Middle frontal gyrus (tissue), 1 donor: ENCODE results near the gene TMOD4.

Source experiments
- DNase-seq: peaks from one replicate; pipeline ENCODE4 v3.0.0-alpha.2; 2015; ENCODE audit warnings: low spot score; ENCODE audit errors: extremely low spot score

The TMOD4 gene

DNA sequence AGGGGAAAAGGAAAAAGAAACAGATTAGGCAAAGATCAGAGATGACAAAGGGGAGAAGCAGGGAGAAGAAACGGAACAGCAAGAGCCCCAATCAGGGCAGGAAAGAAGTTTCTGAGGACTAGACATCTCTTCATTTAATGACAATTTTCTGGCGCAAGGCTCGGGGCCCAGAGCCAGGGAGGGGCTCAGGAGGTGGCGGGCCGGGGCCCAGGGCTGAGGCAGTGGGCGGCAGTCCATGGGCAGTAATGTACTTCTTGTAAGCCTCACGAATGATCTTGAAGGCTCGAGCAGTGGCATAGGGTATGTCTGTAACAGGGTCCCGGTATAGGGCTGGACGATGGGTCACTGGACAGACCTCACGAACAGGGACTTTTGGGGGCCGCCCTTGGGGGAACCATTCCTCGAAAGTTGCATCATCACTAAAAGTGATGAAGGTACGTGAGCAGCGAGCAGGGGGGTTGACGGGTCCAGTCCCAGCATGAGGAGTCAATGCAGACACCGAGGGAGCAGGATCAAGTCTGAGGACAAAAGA is 799 bp upstream of the TMOD4 start:
- DNase-seq = no peak

DNA sequence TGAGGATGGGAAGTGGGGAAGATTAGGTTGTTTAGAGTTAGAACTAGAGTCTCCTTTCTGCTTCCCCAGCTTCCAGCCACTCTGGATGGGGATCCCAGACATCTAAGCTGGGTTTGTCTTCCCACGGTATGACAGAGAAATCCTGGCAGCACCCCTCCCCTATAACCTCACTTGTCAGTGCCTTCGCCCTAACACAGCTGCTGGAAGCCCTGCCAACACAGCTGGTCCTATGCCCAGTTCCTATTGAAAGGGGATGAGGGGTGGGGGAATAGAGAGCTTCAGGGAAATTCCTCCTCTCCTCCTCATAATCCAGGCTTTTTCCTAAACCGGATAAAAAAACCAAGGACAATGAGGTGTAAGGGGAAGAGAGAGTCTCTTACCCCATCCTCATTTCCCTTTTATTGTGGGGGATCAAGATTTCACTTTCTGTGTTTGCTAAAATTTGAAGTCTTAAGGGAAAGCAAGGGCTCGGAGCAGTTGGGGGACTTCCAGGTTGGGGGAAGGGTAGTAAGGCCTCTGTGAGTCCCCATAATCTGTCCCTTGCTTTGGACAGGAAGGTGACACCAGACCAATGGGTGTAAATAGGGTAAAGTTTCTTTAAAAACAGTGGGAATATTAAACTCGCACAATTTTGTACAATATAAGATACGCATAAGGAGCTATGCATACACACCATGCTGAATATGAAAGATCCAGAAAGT is 590 bp downstream of the TMOD4 start:
- DNase-seq = peak; percentile 33

DNA sequence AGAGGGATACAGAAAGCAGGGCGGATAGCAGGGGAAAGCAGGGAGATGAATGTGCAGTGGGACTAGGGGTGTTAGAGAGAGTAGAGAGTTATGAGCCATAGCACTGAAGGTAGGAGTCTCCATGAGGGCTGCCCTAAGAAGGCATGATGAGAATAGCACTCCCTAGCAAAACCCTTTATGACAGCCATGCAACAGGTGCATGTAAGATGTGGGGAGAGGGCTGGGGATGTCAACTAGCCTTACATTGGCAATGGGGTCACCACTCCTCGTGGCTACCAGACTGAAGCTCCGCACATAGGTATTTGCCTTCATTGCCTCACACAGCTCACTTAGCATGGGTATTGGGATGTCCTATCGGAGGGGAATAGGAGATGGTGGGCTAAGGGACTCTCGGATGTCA is 4.6 kb downstream of the TMOD4 start:
- DNase-seq = no peak

DNA sequence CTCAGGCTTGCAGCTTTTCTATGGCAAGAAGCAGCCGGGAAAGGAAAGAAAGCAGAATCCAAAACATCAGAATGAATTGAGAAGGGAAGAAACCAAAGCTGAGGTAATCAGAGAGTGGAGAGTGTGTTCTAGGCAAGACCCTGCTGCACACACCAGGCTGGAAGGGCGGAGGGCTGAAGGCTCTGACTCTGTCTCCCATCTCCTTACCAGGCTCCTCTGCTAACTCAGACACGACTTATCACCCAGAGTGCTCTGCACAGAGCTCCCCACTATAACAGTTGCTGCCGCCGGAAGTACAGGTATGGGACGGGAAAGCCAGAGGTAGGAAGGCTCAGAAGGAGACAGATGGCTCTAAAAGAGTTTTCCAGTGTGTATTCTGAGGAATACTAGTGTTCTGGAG is 8.7 kb downstream of the TMOD4 start:
- DNase-seq = no peak

DNA sequence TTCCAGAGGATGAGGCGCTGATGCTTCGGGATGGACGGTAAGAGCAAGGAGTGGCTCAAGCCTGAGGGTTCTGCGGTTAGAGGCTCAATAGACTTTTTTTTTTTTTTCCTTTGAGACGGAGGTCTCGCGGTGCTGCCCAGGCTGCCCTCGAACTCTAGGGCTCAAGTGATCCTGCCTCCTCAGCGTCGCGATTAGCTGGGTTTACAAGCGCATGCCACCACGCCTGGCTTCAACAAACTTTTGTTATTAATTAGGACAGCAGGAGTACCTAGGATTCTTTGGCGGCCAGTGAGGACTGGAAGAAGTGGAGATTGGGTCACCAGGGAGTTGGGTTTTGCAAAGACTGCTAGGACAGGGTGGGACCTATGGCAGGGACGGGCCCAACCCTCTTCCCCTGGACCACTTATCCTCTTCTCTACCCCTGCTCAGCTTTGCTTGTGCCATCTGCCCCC is 9.2 kb downstream of the TMOD4 start:
- DNase-seq = no peak

DNA sequence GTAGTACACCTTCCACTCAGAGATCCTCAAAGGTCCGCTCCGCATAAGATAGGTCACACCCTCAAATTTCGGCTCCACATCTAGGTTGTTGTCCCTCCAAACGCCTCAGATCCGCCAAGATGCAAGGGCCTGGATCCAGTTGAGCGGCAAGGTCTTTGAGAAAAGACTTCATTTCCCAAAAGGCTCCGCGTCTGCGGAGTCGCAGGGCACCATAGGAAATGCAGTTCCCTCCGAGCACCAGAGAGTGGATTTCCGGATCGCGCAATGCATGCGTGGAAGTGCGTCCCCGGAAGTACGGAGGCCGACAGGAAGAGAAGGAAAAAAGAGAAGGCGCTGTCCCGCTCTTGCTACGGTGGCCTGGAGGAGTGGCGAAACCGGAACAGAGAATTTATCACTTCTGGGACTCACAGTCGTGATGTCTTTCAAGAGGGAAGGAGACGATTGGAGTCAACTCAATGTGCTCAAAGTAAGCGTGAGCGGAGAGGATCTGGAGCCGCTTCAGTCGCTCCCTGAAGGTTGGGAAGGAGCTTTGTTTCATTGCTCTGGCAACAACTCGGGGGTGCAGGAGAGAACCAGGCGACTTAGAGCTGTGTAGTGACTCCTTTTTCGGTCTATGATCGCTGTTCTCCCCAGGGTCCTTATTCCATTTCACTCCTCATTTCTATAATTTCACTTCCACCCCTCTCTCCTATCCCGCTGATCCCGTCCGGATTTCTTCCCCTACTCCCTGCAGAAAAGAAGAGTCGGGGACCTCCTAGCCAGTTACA is 9.9 kb downstream of the TMOD4 start, which contains the start of the genes LYSMD1 and SCNM1:
Gene LYSMD1 (minus strand): TSS at position 165 of the 767 bp plus-strand sequence. CDS start 644 bp downstream, outside the sequence.
Gene SCNM1 (plus strand): TSS at position 407 of the 767 bp plus-strand sequence. CDS start 9 bp downstream, at position 416.
- DNase-seq = peak; percentile 98

DNA sequence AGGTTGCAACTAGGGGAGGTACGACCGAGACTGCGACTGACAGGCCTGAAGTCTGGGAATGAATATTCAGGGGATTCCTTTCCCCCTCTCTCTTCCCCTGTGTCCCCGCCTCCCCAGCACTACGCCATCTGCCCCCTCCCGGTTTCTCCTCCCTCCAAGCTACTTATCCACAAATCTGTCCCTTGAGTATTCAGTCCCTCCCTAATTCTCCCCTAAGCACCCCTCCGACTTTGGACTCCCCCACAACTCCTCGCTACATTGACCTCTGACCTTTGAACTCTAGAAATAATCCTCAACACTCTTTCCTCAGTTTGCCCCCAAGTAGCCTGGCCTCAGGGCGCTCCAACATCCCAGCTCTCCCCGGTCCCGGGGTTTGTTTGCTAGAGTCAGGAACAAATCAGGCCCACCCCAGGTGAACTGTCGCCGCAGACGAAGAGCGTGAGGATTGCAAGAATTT is 10.5 kb downstream of the TMOD4 start:
- DNase-seq = no peak

DNA sequence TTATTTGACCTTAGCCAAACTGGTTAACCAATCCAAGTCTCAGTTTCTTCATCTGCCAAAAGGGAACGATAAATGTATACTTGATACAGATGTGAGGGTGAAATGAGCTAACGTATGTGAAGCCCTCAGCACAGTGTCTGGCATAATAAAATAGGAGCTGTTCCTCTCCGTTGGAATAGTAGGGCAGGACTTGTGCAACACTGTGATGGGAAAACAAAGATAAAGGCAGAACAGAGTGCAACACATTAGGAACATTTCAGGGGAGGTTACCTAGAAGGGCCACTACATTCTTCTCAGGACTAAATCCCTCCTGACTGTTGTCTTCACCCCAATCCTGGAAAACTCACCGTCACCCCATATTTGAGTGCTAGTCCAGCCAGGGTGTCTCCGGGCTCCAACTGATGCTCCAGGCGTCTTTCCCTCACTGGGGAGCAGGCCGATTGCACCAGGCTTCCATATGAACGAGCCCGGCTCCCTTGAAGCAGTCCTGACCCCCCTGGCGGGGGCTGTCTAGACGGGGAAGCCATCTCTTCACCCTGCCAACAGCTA is 11.0 kb downstream of the TMOD4 start:
- no peak for DNase-seq

DNA sequence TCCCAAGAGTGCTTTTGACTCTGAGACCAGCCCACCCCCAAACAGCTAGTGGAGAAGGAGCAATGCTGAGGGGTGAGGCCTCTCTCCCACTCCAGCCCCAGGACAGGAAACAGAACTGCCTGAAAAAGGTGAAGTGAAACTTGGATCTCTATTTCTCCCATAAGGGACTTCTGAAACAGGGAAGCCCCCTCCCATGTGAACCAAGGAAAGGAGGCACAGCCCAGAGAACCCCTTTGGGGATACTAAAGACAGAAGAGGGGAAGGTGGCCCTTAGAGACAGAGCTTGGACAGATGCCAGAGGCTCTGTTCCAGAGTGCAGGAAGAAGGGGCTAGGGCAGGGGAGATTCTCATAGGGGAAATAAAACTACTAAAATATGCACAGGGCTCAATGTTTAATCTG is 16.4 kb downstream of the TMOD4 start:
- no peak for DNase-seq

DNA sequence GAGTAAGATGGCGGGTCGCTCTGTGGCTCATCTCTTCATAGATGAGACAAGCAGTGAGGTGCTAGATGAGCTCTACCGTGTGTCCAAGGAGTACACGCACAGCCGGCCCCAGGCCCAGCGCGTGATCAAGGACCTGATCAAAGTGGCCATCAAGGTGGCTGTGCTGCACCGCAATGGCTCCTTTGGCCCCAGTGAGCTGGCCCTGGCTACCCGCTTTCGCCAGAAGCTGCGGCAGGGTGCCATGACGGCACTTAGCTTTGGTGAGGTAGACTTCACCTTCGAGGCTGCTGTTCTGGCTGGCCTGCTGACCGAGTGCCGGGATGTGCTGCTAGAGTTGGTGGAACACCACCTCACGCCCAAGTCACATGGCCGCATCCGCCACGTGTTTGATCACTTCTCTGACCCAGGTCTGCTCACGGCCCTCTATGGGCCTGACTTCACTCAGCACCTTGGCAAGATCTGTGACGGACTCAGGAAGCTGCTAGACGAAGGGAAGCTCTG is 17.0 kb downstream of the TMOD4 start:
- DNase-seq = no peak

DNA sequence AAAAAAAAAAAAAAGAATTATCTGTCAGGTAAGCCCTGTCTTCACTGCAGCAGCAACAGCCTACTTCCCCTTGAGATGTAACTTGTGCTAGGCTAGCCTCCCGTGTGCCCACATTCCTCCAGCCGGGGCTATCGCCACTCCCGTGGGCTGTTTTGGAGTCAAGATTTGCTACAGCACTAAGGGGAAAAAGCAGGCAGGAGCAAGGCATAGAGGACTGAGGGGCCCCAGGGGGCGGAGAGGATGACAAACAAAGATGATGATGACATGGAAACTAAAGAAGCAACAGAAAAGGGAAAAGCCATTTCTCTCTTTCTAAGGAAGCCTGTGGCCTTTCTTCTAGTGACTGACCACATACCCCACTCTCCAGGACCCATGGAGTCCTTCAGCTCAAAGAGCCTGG is 17.5 kb downstream of the TMOD4 start:
- DNase-seq = no peak

DNA sequence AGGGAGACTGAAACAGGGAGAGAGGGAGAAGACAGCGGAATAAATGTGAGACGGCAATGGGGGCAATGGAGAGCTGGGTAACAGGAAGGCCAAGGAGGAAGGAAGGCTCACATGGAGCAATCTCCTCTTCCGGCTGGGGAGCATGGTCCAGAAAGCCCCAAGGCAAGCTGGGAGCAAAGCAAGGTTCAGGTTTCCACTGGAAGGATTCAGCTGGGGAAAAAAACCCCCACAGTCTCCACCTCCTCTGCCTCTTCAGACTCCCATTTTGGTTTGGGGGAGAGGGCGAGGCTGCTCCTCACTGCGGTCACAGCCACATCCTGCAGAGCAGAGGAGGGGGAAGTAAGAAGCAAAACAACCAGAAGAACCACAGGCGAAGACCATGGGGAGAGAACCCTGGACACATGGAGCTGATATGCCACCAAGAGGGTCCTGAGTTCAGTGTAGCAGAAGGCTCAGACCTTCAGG is 18.7 kb downstream of the TMOD4 start:
- DNase-seq = no peak

DNA sequence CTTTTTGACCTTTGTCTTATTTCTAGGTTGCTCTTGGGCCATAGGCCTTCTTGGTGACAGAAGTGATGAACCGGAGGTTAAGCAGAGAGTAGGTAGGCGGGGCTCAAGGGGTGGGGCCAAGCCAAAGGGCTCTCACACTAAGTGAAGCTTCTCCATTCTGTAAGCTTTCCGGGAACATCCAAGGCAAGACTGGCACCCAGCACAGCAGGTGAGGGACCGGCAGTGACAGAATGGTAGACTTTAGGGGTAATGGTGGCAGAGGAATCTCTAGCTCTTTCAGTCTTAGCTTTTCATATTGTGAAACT is 19.3 kb downstream of the TMOD4 start, which contains the start of gene TNFAIP8L2:
Gene TNFAIP8L2 (plus strand): TSS at position 135 of the 305 bp plus-strand sequence. CDS start 2,049 bp downstream, outside the sequence.
- no peak for DNase-seq

DNA sequence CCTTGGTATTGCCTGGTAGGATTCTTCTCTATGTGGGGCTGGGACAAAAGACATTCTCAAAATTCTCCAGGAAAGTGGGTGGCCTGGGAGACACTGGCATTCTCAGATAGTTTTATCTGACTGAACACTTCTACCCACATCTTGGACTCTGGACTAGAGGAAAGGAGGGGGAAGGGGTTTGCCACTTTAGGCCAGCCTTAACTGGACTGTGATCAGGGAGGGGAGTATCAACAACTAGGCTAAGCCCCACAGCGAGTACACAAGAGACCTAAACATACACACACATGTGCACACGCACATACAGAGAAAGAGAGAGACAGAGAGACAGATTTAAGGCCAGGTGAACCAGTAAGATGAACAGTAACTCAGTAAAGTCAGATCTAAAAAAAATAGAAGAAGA is 28.1 kb downstream of the TMOD4 start:
- no peak for DNase-seq

DNA sequence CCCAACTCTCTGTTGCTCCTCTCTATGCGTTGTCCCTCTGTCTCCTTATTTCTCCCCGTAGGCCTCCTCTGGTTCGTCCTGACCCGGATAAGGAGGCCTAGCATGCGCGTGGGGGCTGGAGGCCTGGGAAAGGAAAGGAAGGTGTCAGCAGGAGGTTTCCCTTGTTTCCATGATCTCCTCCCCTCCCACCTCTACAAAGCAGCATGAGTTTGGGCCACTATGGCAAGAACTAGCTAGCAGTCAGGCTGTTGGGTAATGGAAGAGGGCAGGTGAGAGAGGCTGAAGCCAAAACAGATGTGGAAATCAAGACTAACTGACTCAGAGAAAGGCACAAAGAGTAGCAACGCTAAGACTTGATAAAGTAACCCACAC is 28.7 kb downstream of the TMOD4 start:
- no peak for DNase-seq

DNA sequence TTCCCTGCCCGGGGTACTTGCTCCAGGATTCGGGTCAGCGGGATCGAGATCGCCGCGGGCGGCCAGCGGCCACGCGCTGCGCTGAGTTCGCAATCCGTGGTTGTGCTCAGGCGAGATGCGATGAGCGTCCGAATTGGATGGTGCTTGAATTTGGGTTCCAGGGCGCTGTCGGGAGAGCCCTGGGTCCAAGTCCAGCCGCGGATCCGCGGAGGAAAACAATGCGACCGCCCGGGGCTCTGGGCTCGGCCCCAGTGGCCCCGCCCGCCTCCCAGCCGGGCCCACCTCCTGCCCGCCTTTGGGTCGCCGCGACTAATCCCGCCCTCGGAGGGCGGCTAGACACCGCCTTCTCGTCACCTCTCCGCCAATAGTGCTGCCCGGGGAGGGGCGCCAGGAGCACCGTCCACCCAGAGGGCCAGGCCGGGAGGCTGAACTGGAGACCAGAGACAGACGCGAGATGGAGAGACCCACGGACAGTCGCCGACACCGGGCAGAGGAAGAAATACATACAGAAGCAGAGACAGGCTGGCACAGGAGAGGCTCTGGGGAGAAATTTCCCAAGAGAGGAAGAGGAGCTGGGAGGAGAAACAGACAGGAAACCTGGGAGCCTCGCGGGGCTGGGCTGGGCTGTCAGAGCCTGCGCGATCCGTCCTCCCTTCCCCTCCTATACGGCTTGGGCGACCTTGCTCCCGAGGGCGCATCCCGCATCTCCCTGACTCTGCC is 29.2 kb downstream of the TMOD4 start, which contains the start of gene SEMA6C:
Gene SEMA6C (minus strand): TSS at position 220 of the 720 bp plus-strand sequence. CDS start 4,010 bp downstream, outside the sequence.
- DNase-seq = peak; percentile 89

DNA sequence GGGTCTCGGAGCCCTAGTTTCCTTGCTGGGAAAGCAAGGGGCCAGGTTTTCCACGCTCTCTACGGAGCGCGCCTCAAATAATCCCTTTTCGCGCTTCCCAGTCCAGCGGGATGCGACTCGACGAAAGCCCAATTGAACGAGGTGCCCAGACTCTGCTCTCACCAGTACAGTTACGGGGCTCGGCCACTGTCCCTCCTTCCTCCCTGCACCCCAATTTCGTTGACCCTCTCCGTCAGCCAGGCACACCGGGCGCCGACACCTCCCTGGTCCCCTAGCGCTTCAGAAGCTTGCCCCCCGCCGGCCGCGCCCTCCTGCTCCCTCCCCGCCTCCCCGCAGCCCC is 29.7 kb downstream of the TMOD4 start:
- no peak for DNase-seq

DNA sequence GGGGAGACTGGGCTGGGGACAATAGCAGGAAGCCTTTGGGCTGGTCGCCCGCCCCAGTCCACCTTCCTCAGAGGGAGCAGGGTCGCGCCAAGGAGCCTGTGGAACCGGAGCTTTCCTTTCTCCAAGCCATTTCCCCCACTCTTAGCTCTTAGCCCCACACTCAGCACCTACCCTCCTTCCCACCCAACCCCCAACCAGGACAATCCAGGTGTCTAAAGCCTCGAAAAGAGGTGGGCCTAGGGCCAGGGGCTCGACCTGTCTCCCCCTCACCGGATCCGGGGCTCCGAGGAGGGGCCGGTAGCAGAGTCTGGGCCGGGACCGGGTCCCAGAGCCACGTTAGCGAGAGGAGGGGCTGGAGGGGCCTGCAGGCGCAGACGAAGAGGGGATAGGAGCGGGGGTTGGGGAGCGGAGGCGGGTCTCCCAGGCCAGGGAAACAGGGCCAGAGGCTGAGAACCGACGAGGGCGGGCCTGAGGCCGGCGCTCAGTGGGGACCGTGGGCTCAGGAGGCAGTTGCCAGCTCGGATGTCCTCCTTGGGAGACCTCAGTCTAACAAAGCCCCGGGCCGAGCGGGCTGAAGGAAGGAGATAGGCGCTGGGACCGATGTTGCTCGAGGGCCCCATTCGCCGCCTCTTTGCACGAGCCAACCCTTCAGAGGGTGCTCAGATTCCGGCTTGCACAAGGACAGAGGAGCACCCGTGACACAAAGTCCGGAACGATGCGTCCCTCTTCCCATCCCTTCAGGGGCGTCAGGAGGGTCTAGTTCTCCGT is 30.3 kb downstream of the TMOD4 start:
- DNase-seq = no peak

DNA sequence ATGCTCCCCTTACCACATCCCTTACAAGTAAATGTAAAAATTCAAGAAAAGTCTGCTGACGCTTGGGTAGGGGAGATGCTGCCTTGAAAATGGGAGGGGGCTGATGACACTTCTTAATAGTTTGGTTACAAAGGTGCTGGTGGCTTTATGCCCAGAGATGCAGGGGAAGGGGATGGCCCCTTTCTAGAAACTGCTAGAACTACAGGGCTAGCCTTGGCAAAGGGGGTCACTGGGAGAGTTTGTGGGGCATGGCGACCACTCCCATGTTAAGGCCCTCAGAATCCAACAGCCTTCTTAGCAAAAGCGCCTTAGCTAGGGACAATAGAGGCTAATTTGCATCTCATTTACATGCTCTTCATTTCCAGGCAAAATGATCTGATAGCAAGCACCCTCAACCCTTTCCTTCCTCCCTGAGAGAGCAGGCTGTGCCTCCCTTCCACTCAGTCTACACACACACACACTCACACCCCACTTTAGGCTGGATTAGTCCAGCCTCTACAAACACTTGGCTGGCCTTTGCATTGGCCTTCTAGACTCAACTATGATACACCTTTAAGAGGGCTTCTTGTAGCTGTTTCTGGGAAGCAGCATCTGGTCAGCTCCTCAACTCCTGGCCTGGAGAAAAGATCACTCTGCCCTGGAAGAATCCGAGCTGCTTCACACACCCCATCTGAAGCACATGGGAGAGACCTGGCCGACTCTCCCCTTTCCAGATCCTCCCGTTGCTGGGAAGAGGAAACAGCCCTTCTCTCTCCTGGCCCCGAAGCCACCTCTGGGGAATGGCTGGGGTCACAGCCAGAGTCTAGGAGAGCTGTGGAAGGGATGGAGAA is 31.1 kb downstream of the TMOD4 start:
- no peak for DNase-seq
